Chondrocyte (in vitro differentiated cells): ENCODE results near the gene ACOX1. TPM values are rescaled to one million over a fixed set of nuclear protein-coding genes. Genes with fewer than 3 reads are reported as not detected.

Experiments
- DNase-seq: peaks from one replicate; pipeline ENCODE4 v3.0.0; 2021; ENCODE audit warnings: mixed read lengths, low spot score
- H3K27ac Mint-ChIP-seq: one replicate; pipeline ENCODE4 v1.8.0; 2021; ENCODE audit warnings: mild to moderate bottlenecking, moderate library complexity, mixed read lengths; ENCODE audit not compliant: unreplicated experiment
- H3K27me3 Mint-ChIP-seq: 2 replicates; pipeline ENCODE4 v1.8.0; 2021; ENCODE audit warnings: low read depth, mixed read lengths
- H3K36me3 Mint-ChIP-seq: 2 replicates; pipeline ENCODE4 v1.8.0; 2021; ENCODE audit warnings: low read depth, mixed read lengths
- H3K4me1 Mint-ChIP-seq: 2 replicates; pipeline ENCODE4 v1.8.0; 2021; ENCODE audit warnings: low read depth, mild to moderate bottlenecking, mixed read lengths
- H3K4me3 Mint-ChIP-seq: one replicate; pipeline ENCODE4 v1.8.0; 2021; ENCODE audit warnings: mild to moderate bottlenecking, moderate library complexity, mixed read lengths; ENCODE audit not compliant: unreplicated experiment
- H3K9me3 Mint-ChIP-seq: 2 replicates; pipeline ENCODE4 v1.8.0; 2021; ENCODE audit warnings: low read depth, mixed read lengths
- CTCF ChIP-seq: fragments of 200-600 bp; sonication (generic); IDR thresholded peaks from 2 replicates; pipeline ENCODE4 v1.5.0; 2021; ENCODE audit warnings: antibody characterized with exemption, mild to moderate bottlenecking, moderate library complexity
- total RNA-seq: library from RNA; stranded (reverse); gene quantifications from 3 replicates; pipeline ENCODE4 v1.2.1, GENCODE V29; 2021

Gene ACOX1
- total RNA-seq, 1 donor from 2014 or later = 50.2 TPM

GRCh38 chr17:75898065-75898464, 80.9 kb downstream of the ACOX1 start:
- no peaks in the 10 kb centered on the region for H3K27me3 Mint-ChIP-seq
- peaks cover 27% of the 10 kb centered on the region for H3K4me1 Mint-ChIP-seq
- no peak for TF ChIP-seq CTCF
- no peak overlapping the region for H3K27ac Mint-ChIP-seq
- peaks cover 8% of the 10 kb centered on the region for H3K36me3 Mint-ChIP-seq
- DNase-seq = no peak
- H3K4me3 Mint-ChIP-seq = no peak overlapping the region
- H3K9me3 Mint-ChIP-seq = no peaks in the 10 kb centered on the region

DNA sequence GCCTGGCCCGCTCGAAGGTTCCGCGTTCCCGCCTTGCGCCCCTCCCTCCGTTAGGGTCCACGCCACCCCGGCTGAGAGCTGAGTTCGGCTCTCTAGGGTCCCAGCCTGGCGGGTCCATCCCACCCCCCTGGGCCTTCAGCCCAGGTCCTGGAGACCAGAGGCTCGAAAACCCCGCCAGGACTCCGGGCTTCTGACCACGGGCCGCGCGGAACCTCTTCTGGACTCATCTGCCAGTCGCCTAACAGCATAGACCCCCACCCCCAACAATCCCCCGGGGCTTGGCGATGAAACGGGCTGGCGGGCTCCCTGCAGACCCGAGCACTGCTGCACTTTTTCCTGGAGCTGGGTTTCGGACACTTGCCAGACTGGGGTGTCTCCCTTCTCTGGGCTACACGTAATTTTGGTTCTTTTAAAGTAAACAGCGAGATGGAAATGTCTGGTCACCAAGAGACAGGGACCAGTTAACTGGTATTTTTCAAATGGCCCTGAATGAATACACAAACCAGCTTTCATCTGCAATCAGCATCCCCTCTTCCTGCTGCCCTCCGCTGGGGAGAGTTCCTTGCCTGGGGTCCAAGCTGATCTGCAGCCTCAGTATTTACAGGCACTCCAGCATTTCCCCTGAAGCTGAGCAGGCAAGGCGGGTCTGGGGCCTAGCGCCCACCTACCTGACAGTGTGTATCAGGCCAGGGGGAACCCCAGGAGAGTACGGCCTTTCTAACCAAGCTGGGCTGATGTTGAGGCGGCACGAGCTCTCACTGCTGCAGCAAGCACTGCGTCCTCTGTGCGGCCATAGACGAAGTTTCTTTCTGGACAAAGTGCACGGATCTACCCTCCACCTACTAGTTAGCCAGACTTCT, 81.6 kb downstream of the ACOX1 start:
- no peak for TF ChIP-seq CTCF
- Mint-ChIP-seq H3K4me1 (peaks cover 27% of the 10 kb centered on the region), H3K27me3 (no peaks in the 10 kb centered on the region), H3K4me3 (peak overlapping the region; percentile 57), H3K36me3 (peaks cover 8% of the 10 kb centered on the region), H3K9me3 (no peaks in the 10 kb centered on the region), H3K27ac (peak overlapping the region; percentile 68)
- DNase-seq = no peak

DNA sequence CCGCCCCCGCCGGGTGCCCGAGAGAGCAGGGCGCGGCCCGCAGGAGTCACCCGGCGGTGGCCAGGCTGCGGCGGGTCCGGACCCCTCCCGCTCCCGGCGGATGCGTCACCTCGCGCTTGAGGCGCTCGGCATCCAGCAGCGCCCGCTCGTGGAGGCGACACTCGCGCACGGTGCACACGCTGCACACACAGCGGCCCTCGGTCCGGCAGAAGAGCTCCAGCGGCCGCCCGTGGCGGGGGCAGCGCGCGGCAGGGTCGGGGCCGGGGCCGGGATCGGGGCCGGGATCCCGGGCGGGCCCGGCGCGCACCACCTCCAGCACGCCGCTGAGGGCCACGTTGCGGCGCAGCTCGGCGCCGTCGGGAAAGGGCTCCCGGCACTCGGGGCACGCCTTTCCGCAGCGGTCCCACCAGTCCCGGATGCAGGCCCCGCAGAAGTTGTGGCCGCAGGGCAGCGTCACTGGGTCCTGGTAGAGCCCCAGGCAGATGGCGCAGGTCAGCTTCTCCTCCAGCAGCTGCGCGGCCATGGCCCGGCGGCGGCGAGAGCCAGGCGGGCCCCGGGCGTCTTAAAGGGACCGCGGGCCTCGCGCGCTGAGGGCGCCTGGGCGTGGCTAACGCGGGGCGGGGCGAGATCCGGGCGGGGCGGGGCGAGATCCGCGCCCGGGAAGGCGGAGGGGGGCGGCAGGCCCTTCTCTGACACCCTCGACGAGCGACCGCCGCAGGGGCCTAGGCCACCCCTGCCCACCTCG, 82.4 kb downstream of the ACOX1 start, which contains the start of gene TRIM65:
Gene TRIM65 (minus strand): TSS at position 537 of the 745 bp plus-strand sequence. CDS start 14 bp downstream, at position 523.
- H3K27me3 Mint-ChIP-seq = no peaks in the 10 kb centered on the region
- TF ChIP-seq CTCF = peak; percentile 72
- no peak for DNase-seq
- peak within 1 kb of the TSS; percentile 80 for H3K4me3 Mint-ChIP-seq
- H3K9me3 Mint-ChIP-seq = no peaks in the 10 kb centered on the region
- peaks cover 27% of the 10 kb centered on the region for H3K4me1 Mint-ChIP-seq
- H3K36me3 Mint-ChIP-seq = peaks cover 8% of the 10 kb centered on the region
- peak within 1 kb of the TSS; percentile 80 for H3K27ac Mint-ChIP-seq

- TF ChIP-seq CTCF = peak; percentile 61
- Mint-ChIP-seq H3K27ac (peak overlapping the region; percentile 80), H3K36me3 (peaks cover 8% of the 10 kb centered on the region), H3K9me3 (no peaks in the 10 kb centered on the region), H3K27me3 (no peaks in the 10 kb centered on the region), H3K4me3 (peak overlapping the region; percentile 80), H3K4me1 (peaks cover 27% of the 10 kb centered on the region)
- DNase-seq = no peak
Observed at GRCh38 chr17:75895370-75896155, 83.4 kb downstream of the ACOX1 start.
